GM21737 (cell line): ENCODE measurements around the gene EED.

Experiments used
- ATAC-seq: cut with Tn5 transposase; IDR thresholded peaks from one replicate; pipeline ENCODE4 v1.9.1; 2021; ENCODE audit warnings: mild to moderate bottlenecking, moderate library complexity; ENCODE audit not compliant: unreplicated experiment

Gene EED

DNA sequence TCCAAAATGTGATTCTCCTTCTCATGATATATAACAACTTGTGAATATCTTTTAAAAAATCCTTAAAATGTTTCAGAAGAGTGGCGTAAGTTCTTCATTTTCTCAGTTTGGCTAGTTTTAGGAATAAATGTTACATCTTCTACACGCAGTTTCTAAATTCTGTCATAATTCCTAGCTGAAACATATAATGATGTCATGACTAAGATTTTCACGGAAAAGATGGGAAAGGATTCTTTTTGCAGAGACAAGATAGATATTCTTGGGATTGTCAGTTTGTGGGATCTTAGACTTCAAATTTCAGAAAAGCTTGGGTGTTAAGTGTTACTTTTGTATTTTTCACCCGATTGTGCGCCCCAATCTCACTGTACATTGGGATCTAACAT, 1.7 kb downstream of the EED start:
- no peak for ATAC-seq

DNA sequence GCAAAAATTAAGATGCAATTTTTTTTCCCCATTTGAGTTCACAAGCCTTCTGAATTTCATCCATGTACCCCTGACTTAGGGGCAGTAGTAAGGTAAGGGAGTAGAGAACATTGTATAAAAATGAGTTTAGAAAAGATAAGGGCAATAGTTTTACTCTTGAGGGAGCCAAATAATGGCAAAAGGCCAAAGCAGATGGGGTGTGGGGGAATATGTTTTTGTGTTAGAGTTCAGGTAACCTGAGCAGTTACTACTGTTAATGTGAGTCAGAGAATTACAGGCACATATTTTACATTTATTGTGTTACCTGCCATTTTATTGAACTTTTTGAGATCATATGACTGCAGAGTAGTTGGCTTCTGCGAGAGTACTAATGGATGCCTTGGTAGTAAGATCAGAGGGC, 3.1 kb downstream of the EED start:
- no peak for ATAC-seq

DNA sequence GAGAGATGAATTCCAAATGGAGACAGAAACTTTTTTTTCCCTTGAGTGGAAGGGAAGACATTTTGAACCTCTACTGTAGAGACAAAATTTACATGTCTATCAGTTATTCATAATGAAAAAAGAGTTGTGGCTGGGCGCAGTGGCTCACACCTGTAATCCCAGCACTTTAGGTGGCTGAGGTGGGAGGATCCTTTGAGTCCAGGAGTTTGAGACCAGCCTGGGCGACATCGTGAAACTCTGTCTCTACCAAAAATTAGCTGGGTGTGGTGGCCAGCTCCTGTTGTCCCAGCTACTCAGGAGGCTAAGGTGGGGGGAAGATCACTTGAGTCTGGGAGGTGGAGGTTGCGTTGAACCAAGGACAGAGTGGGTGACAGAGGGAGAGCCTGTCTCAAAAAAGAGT, 4.1 kb downstream of the EED start:
- no peak for ATAC-seq

DNA sequence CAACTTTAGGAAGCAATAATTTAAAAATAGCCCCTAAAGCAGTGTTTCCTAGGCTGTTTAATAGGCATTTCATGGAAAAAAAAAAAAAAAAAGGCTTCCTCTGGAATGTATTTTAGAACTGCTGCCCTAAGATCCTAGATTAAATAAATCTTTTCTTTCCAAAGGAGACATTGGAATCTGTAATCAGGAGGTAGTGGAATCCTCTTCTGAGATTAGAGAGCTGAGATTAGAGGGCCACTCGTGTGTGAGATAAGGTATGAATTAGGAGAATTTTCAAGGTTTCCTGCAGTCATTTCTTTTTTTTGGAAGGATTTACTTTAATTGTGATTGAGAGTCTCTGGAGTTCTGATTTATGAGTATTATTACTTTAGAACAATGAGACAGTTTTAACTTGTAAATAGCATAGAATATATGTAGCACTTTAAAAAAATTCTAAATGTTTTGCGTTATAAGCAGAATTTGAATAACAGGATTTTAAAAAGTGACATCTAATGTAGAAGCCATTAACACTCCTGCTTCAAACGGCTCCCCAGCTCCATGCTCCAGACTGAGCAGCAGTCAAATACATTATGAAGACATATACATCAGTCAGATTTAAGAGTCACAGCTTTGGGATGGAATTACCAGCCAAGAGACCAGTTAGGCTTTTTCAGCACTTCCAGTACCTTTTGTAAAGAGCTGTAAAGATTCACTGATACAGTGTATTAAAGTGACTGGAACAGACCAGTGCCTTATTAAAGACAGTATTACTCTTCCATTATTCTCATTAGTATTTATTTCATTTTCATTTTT, 5.0 kb downstream of the EED start:
- no peak for ATAC-seq

DNA sequence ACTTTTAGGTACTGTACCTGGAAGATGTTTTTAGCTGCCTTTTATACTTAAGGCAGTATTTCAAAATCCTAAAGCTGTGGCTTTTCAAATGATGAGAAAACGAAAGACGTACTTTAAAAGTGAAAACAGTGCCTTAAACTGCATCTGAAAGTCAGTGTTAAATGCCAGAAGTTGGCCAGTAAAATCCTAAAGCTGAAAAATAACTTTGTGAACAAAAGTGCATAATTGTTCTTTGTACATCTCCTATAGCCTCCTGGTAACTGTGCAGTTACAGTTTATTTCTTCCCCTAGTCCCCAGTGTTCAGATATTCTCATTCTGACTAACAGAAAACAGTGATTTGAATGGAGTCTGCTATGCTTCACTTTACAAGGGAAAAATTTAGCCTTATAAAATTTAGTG, 6.8 kb downstream of the EED start:
- ATAC-seq: no peak

DNA sequence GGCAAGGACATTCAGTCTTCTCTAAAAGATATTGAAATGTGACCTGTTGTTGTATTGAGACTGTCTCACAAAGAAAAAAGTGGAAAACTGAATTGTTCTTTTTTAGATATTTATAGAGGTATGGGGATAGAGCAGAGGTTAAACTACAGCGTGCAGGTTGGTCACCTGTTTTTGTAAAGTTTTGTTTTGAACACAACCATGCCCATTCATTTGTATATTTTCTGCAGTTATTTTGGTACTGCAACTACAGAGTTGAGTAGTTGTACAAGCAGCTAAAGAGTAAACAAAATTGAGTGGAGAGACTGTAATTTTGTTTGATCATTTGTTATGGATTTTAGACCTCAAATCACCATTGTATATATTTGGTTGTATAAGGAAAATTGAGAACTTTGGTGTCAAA, 11.3 kb downstream of the EED start:
- peak; percentile 83 for ATAC-seq

DNA sequence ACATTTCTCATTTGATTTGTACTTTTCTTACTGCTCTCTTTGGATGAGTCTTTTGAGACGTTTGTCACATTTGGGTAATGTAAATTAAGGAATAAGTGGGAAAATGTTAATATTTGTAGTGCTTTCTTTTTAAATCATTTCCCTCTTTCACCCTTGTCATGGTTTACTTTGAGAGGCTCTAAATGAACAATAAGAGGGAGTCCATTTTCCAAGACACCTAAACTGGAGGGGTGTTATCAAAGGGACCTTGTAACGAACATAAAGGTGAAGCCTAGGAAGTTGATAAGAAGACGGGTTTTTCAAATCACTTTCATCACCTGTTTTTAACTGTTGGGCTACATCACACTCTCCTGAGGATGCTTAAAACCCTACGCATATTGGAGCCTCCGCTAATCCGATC, 12.1 kb downstream of the EED start:
- ATAC-seq: no peak

DNA sequence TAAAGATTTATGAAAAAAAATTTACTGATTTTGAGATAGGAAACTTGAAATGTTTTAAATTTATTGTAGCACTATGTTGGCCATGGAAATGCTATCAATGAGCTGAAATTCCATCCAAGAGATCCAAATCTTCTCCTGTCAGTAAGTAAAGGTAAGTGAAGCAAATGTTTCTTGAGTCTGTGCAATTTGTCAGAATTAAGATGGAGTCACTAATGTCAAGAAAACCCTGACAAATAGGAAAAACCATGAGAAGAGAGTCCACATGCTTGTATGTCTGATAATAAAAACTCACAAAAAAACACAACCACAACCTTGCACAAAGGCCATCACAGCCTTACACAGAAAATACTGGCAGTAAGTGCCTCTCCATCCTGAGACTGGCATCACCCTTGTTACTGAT, 12.9 kb downstream of the EED start:
- no peak for ATAC-seq

DNA sequence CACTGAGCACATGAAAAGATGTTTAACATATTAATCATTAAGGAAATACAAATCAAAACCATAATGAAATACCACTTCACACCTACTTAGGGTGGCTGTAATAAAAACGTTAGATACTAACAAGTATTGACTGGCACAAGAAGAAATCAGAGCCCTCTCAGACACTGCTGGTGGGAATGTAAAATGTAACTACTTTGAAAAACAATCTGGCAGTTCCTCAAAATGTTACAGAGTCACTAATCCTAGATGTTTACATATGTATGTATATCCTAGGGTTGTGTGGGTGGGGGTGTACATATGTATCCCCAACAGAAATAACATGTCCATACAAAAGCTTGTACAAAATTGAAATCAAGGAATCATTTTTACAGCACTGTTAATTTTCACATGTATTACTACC, 15.2 kb downstream of the EED start:
- ATAC-seq: no peak

DNA sequence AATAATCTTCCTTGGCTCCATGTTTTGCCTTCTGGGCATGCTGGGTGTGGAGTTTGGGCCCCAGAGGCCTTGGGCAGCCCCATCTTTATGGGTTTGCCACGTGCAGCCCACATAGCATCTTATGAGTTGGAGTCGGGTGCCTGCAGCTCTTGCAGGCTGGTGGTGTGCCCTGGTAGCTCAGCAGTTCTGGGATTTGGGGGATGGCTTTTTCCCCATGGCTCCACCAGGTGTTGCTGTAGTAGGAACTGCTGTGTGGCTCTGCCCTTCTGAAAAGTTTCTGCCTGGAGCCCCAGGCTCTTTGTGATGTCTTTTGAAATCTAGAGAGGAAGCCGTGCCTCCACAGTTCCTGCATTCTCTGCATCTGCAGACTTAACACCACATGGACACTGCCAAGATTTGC, 16.8 kb downstream of the EED start:
- ATAC-seq: no peak

DNA sequence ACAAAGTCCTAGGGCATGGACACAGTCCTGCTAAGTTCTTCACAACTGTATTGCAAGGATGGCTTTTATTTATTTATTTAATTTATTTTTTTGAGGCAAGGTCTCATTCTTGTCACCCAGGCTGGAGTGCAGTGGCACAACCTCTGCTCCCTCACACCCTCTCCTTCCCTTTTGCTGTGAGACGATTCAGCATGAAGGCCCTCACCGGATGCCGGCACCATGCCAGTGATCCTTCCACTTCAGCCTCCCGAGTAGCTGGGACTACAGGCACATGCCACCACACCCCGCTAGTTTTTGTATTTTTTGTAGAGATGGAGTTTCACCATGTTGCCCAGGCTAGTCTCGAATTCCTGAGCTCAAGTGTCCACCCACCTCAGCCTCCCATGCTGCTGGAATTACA, 17.8 kb downstream of the EED start:
- ATAC-seq: no peak

DNA sequence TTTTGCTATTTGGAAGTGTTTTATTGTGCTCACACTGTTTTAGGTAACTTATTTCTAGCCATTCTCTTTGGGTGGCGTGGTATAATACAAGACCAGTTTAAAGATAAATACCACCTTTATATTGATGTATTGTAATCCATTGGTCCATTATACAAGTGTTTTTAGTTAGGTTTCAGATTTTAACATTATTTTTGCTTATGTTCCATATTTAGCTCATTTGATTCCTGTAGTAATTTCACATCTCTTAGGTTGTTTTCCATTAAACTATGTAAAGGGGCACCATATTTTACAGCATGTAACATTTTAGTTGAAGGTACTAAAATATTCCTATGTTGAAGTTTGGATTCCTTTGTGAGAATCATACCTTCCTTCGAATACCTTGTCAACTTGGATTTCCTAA, 20.1 kb downstream of the EED start:
- ATAC-seq: no peak

DNA sequence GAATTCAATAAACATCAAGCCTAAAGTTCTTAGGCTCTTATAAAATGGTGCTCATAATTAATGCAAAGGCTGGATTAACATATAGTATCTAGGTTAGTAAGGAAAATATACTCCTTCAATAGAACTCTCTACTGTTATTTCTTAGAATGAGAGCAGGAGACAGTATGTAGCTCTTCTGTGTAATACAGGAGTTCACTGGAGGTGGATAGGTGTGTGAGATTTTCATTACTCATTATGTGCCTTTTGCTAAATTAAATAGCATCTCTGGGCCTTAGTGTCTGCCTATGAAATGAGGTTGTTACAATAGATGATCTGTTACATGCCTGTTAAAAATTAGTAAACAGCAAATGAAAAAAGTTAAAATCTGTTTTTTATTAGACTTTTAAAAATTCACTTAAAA, 20.6 kb downstream of the EED start:
- ATAC-seq: no peak

DNA sequence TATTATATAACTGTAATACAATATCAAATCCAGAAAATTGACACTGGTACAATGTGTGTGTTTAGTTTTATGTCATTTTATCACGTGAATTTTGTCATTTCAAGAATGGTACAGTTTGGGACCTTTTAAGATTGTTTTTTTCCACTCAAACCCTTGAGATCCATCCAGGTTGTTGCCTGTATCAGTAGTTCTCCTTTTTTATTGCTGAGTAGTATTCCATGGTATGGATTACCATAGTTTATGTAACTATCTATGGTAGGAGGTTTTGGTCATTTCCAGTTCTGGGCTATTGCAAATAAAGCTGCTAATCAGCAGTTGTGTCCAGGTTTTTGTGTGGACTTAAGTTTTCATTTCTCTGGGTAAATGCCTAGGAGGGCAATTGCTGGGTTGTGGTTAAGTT, 25.1 kb downstream of the EED start:
- ATAC-seq: no peak

DNA sequence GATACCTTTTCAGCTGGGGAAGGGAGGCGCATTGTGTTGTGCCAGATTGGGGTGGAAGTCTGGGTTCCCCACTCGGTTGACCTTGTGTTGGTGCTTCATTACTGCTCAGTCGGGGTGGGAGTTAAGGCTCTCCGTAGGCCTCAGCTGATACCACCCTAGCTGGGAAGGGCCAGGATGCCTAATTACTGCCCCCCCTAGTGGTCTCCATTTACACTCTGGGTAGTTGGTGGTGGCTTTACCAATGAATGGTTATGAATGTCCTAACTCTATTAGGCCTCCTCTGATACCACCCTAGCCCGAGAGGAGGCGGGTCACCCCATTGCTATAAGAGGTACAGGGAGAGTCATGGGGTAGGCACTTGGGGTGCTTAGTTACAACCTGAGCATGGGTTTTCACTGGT, 29.9 kb downstream of the EED start:
- ATAC-seq: no peak

DNA sequence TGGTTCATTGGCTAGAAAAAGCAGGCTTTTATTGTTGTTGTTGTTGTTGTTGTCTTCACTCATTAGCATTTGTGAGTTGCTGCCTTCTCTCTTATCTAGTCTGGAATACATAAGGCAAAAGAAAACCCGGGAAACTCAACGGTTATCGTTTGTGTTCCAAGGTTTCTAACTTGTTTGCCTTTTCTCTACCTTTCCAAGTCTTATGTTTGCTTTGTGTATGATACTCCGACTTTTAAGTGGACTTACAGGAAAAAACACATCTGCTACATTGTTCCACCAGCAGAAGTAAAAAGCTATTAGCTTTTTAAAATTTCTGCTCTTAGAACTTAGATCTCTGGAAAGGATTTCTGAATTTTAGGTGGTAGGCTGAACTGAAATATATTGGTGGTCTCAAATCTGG, 30.4 kb downstream of the EED start:
- no peak for ATAC-seq

DNA sequence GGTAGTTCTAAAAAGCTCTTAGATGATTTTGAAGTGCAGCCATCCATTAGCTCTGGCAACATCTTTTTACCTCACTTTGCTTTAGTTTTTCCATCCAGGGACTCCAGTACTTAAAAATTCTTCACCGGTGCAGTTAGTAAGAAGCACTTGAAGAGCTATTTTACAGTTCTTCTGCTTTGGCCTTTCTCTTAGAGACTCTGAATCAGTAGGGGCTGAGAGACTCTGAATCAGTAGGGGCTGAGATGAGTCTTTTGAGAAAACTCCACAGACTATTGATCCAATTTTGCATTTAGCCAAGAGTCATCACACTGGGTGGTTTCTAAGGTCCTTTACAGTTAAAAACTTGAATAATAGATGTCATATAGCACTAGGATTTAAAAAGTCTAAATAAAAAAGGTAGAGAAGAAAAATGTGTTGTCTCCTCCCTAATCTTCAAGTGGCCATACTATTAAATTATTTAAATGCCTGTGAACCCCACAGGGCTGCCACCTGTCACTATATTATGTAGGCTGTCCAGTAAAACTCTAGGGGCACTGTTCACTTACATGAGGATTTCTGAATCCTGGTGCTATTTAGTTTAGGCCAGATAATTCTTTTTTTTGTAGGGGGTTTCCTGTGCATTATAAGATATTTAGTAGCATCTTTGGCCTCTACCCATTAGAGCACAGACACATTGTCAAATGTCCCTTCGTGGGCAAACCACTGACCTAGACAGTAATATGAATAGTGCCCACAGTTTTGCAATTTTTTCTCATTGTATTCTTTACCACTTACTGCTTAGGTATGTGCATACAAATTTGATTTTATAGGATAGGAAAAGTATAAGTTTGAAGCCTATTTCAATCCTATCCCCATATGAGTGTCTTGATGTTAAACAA, 31.2 kb downstream of the EED start:
- ATAC-seq: no peak

DNA sequence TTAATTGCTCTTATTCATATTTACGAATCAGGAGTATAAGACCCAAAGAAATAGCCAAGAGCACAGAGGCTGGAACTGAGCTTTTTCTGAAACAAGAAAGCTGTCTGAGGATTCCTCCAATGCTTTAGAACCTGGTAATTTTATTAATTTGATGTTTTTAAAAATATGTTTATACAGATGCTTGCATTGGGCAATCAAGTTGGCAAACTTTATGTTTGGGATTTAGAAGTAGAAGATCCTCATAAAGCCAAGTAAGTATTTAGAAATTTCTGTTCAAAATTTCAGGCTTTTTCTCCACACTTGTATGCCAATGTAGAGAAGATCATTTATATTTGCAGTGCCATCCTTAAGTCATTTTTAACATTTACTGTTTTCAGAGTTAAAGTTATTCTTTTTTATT, 33.2 kb downstream of the EED start:
- ATAC-seq: no peak

DNA sequence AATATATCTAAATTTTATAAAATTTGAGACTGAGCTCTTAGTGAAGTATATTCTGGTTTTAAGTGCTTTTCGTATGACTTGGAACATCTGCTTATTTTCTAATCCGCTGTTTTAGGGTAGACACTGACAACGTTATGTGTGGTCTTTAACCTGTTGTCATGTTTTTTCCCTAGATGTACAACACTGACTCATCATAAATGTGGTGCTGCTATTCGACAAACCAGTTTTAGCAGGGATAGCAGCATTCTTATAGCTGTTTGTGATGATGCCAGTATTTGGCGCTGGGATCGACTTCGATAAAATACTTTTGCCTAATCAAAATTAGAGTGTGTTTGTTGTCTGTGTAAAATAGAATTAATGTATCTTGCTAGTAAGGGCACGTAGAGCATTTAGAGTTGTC, 33.7 kb downstream of the EED start:
- no peak for ATAC-seq

DNA sequence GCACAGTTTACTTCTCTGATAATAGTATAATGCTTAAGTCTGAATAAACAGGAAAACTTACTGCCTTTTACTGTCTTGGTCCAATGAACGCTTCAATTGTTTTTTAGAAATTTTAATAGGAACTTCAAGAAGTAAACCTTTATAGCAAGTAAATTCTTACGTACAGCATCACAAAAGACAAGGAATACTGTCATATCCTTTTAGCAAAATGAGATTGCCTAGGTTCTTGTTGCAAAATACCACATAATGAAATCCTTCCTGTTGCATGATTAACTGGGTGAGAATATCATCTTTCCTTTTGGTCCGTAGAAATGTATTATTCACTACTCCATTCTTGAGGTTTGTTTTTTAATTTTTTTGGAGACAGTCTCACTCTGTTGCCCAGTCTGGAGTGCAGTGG, 35.2 kb downstream of the EED start:
- ATAC-seq: no peak

DNA sequence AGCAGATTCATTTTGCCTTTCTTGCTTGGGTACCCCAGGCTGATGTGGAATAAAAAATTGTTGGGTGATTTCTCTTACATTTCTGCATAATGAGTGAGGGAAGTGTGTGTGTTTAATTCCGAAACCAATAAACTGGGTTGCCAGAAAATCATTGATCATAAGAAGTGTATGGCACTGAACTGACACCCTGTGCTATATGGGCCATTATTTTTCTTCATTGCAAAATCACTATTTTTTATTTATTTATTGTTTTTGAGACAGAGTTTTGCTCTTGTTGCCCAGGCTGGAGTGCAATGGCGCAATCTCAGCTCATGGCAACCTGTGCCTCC, 42.9 kb downstream of the EED start:
- ATAC-seq: no peak

DNA sequence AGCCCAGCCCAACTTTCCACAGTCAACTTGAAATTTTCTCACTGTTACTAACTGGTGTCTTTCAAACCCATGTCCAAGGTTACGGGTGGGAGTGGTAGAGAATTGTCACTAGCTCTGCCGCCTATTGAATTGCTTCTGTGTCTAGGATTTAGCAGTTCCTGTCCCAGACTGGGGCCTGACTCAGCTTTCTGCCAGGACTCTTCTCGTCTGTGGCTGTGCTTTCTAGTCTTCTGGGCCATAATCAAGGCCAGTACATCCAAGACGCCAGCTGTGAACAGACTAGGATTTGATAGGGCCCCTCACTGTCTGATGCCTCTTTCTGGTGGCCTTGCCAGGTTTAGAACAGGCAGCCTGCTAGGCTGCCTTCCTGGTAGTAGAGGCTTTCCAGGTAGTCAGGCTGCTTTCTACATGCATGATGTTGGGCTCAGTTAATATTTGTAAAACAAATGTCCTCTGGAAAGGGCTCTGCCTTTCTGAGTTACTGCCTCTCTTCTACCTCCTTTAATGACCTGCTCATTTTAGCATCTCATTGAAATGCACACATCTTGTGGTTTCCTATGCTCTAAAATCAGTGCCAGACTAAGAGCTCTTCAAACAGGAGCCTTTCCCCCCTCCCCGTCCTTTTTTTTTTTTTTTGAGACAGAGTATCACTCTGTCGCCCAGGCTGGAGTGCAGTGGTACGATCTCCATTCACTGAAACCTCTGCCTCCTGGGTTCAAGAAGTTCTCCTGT, 44.4 kb downstream of the EED start:
- ATAC-seq: no peak
